CMK (cell line): ENCODE results near the gene C19orf85.
"Not testable (repeated sequence)": the region's sequence is repeated elsewhere in the genome, so short reads cannot be mapped to it uniquely, and the experiment has no call there.

ENCODE experiments used
- DNase-seq: peaks from one replicate; pipeline ENCODE4 v3.0.0-alpha.2; 2010; ENCODE audit warnings: low read depth

Gene C19orf85

DNA sequence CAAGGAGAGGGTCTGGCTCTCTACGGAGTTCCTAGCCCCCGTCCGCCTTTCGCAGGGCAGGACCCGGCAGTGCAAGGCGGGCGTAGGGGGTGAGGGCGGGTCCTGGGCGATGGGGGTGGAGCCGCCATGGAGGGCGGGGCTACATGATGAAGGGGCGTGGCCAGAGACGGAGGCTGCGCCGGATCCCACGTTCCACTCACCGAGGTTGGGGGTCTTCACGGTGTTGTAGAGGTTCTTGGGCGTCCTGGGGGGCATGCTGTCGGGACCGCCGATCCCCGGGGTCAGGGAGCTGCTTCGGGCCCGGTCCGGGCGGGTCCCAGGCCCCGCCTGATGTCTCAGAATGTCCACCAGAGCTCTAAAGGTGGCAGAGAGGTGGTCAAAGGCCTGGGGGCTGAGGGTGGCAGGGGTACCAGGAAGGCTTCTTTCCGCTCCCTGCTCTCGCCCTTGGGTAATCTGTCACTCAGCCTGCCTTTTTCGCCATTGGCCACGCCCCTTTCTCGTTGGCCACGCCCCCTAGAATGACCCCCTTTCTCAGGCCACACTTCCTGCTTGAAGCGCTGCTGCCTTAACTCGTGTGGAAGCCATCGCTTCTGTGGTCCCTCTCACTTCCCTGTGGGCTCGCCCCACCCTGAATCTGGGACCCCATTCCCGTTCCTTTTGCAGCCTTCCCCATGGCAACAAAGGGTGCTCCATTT lies 24.0 kb downstream of the C19orf85 start:
- no peak for DNase-seq

DNA sequence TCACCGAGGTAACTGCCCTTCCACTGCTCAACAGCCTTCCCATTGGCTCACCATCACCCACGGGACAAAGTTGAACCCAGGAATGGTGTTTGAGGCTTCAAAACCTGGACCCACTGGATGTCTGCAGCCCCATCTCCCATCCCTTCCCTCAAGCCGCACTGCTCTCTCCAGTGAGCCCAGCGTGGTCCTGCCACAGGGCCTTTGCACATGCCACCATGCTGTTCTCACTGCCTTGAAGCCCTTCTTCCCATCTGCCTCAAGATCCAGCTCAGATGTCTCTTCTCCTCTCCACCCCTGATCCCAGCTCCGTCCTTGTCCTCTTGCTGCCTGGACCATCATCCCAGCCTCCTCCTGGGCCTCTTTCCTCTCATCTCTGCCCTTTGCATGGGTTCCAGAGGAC lies 25.5 kb downstream of the C19orf85 start:
- no peak for DNase-seq

DNA sequence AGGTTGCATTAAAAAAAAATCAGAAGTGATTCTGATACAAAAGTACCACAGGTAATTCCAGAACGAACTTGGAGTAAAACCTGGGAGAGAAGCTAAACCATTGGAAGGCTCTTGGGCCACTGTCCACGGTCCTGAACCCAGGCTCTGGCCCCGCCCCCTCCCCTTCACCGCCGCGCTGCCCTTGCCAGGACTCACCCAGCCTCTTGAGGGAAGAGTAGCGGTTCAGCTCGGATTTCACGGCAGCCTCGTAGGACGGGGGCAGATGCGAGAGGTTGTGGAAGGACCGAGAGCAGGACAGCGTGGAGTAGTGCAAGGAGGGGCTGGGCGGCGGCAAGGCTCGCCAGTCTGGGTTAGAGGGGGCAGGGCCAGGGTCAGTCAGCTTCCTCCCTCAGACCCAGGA lies 27.1 kb downstream of the C19orf85 start:
- no peak for DNase-seq

- no peak for DNase-seq
Measured at GRCh38 chr19:55436847-55437246, 27.7 kb downstream of the C19orf85 start.

- DNase-seq = no peak
Measured at GRCh38 chr19:55435020-55435419, 29.5 kb downstream of the C19orf85 start.

DNA sequence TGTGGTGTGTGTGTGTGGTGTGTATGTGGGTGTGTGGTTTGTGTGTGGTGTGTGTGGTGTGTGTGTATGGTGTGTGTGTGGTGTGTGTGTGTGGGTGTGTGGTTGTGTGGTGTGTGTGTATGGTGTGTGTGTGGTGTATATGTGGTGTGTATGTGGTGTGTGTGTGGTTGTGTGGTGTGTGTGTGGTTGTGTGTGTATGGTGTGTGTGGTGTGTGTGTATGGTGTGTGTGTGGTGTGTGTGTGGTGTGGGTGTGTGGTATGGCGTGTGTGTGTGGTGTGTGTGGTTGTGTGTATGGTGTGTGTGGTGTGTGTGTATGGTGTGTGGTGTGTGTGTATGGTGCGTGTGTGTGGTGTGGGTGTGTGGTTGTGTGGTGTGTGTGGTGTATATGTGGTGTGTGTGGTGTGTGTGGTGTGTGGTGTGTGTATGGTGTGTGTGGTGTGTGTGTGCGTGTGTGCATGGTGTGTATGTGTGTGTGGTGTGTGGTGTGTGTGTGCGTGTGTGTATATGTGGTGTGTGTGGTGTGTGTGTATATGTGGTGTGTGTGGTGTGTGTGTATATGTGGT lies 30.1 kb downstream of the C19orf85 start:
- no peak for DNase-seq

GRCh38 chr19:55433292-55433691 lies 31.3 kb downstream of the C19orf85 start:
- no peak for DNase-seq

DNA sequence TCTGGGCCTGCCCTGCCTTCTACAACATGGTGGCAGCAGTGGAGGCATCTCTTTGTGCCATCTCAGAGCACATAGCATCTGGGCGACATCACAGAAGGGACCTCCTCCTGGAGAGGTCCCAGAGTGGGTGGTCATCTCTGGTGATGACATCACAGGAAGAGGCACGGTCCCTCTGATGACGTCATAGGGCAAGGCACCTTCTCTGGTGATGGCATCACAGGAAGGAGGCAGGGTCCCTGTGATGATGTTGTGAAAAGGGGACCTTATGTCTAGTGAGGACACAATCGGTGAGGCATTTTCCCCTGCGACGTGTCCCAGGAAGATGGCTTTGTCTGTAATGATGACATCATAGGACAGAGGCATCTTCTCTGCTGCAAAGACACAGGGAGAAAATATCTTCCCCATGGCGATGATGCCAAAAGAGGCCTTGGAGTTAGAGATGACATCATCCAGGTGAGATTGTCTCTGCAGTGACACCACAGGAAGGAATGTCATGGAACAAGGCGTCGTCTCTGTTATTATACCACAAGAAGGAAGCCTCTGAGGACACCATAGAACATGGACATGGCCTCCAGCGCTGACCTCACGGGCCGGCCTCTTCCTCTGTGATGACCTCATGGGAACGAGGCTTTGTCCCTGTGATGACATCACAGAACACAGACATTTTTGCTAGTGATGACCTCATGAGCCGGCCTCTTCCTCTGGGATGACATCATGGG lies 32.2 kb downstream of the C19orf85 start:
- no peak for DNase-seq

DNA sequence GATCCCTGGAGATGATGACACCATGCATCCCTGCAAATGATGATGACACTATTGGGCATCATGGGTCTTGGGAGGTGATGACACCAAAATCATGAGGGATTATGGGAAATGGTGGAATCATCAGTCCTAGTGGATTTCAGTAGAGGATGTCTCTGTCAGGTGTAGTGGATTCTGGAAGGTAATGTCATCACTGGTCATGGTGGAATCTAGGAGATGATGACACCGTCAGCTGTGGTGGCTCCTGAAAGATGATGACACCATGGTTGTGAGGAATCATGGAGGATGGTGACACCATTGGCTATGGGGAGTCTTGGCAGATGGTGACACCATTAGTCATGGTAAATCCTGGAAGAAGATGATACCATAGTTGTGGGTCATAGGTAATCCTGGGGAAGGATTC lies 33.4 kb downstream of the C19orf85 start:
- DNase-seq = no peak

DNA sequence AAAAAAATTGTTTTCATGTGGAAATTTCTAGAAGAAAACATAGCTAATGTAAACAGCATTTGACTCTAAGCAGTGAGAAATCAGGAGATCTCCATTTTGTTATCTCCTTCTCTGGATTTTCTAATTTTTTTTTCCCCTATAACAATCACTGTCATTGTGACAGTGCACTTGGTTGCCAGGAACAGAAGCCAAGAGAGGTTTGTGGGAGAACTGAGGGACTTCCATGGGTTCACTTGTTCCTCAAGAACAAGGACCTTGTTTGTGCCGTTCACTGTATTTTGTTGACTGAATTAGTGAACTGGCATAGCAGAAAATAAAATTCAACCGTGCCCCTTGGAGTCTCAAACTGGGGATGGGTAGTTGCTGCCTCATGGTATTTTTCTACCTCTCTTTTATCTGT lies 38.5 kb downstream of the C19orf85 start:
- DNase-seq = no peak

DNA sequence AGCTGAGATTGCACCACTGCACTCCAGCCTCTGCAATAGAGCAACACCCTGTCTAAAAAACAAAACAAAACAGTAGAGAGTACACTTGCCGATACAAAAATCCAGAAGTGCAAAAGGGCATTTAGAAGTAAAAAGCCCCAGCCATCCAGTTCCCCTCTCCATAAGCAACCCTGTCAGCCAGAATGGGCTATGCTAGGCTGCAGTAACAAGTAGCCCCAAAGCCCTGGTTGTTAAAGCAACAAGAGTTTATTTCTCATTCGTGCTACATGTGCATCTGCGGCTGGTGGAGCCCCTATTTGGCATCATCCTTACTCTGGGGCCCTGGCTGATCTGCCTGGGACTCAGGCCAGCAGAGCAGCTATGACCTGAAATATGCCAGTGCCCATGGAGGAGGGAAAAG lies 40.0 kb downstream of the C19orf85 start:
- no peak for DNase-seq

- no peak for DNase-seq
Measured at GRCh38 chr19:55423225-55424005, 41.1 kb downstream of the C19orf85 start.

- not testable (repeated sequence) for DNase-seq
Measured at GRCh38 chr19:55421281-55421680, 43.3 kb downstream of the C19orf85 start.

DNA sequence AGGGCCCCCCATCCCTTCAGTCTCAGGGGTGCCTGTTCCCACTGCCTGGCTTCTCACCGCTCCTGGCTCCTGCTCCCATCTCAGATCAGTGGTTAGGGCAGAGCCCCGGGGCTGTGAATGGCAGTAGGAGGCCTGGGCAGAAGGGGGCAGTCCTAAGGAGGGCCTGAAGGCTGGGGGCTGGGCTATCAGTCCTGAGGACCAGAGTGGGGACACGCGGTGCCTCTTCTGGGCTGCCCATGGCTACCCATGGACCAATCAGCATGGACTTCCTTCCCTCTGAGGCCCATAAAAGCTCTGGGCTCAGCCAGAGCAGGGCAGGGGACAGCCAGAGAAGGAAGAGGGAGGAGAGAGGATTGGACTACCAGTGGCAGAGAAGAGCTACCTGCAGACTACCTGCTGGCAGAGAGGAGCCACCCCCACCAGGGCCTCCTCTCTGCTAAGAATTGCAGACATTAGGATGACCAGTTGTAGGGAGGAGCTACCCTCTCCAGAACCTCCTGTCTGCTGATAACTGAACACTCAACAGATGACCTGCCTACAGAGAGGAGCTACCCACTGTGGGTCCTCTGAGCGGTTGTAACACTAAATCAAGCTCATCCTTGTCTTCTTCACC lies 44.8 kb downstream of the C19orf85 start:
- DNase-seq = no peak

DNA sequence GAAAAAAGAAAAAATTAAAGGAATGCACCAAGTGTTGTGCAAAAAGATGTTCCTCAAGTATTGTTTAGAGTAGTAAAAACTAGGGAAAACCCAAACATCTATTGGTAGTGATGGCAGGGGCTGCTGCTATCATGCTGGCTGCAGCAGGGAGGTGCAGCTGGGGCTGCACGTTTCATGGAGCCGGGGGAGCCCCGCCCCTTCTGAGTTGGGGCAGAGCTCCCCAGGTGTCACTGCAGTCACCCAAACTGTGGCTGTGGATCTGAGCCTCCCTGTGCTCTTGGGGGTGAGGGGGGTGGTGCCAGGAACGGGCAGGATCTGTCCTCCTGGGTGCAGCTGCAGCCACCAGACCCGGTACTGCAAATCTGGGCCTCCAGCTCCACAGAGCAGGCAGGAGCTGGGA lies 45.4 kb downstream of the C19orf85 start:
- no peak for DNase-seq

GRCh38 chr19:55418185-55418584 lies 46.4 kb downstream of the C19orf85 start:
- DNase-seq = no peak
